HepG2 (cell line): ENCODE data around the gene CA11. TPM values are rescaled to one million over a fixed set of nuclear protein-coding genes. Genes with fewer than 3 reads are reported as not detected.

ENCODE experiments used
- ARNT ChIP-seq: fragments of 450-650 bp; IDR thresholded peaks from 2 replicates; pipeline ENCODE4 v1.6.1; 2017
- ARNTL ChIP-seq: sonication (generic); formaldehyde crosslinking; IDR thresholded peaks from 2 replicates; pipeline ENCODE4 v1.4.0; 2020; ENCODE audit warnings: mild to moderate bottlenecking, missing genetic modification reagents
- ATF7-NPFF ChIP-seq: sonication (generic); formaldehyde crosslinking; IDR thresholded peaks from 2 replicates; pipeline ENCODE4 v1.8.1; 2023; ENCODE audit warnings: mild to moderate bottlenecking, low read depth, missing genetic modification reagents, moderate library complexity
- DMAP1 ChIP-seq: IDR thresholded peaks from 2 replicates; pipeline ENCODE4 v1.6.1; 2016
- FOXO1 ChIP-seq: sonication (generic); formaldehyde crosslinking; IDR thresholded peaks from 2 replicates; pipeline ENCODE4 v1.4.0; 2020; ENCODE audit warnings: missing genetic modification reagents
- HNRNPL ChIP-seq: fragments of 200-400 bp; formaldehyde crosslinking; IDR thresholded peaks from 2 replicates; pipeline ENCODE4 v1.6.1; 2017; ENCODE audit warnings: mild to moderate bottlenecking, low read depth, low read length
- JUND ChIP-seq: sonication (generic); formaldehyde crosslinking; IDR thresholded peaks from 2 replicates; pipeline ENCODE4 v1.8.0; 2022; ENCODE audit warnings: mild to moderate bottlenecking, missing genetic modification reagents
- MEIS2 ChIP-seq: sonication (generic); formaldehyde crosslinking; IDR thresholded peaks from 2 replicates; pipeline ENCODE4 v1.9.0; 2021; ENCODE audit warnings: mild to moderate bottlenecking, missing genetic modification reagents
- MLLT10 ChIP-seq: sonication (generic); formaldehyde crosslinking; IDR thresholded peaks from 2 replicates; pipeline ENCODE4 v1.4.0; 2020; ENCODE audit warnings: missing genetic modification reagents
- POLR2A ChIP-seq, 2 experiments: IDR thresholded peaks; 2 replicates each; pipeline ENCODE4 v1.6.1; 2011; ENCODE audit warnings: low read depth in 2 of 2, low read length in 2 of 2, mild to moderate bottlenecking in 1 of 2, moderate library complexity in 1 of 2; ENCODE audit not compliant: insufficient read depth in 1 of 2
- REST ChIP-seq, 2 experiments: IDR thresholded peaks; 2 replicates each; pipeline ENCODE4 v1.6.1; 2011 to 2012; ENCODE audit warnings: low read length in 2 of 2, borderline replicate concordance in 1 of 2, low read depth in 1 of 2, mild to moderate bottlenecking in 1 of 2, moderate library complexity in 1 of 2
- SOX5 ChIP-seq: IDR thresholded peaks from 2 replicates; pipeline ENCODE4 v1.6.1; 2016; ENCODE audit warnings: borderline replicate concordance
- SP2 ChIP-seq: sonication (generic); formaldehyde crosslinking; IDR thresholded peaks from 2 replicates; pipeline ENCODE4 v1.5.1; 2020; ENCODE audit warnings: mild to moderate bottlenecking, missing genetic modification reagents
- SRSF9 ChIP-seq: fragments of 200-400 bp; formaldehyde crosslinking; IDR thresholded peaks from 2 replicates; pipeline ENCODE4 v1.6.1; 2018; ENCODE audit warnings: borderline replicate concordance, mild to moderate bottlenecking, low read depth, low read length; ENCODE audit not compliant: insufficient read depth, poor library complexity, severe bottlenecking
- ZNF276 ChIP-seq: sonication (generic); formaldehyde crosslinking; IDR thresholded peaks from 2 replicates; pipeline ENCODE4 v1.4.0; 2020; ENCODE audit warnings: mild to moderate bottlenecking, low read depth, missing genetic modification reagents
- ZNF331 ChIP-seq: sonication (generic); formaldehyde crosslinking; IDR thresholded peaks from 2 replicates; pipeline ENCODE4 v1.4.0; 2020; ENCODE audit warnings: missing genetic modification reagents
- ZNF432 ChIP-seq: sonication (generic); formaldehyde crosslinking; IDR thresholded peaks from 2 replicates; pipeline ENCODE4 v1.5.0; 2020; ENCODE audit warnings: missing genetic modification reagents, mild to moderate bottlenecking, borderline replicate concordance
- ZNF512B ChIP-seq: sonication (generic); formaldehyde crosslinking; IDR thresholded peaks from 2 replicates; pipeline ENCODE4 v1.5.1; 2020; ENCODE audit warnings: missing genetic modification reagents, mild to moderate bottlenecking, borderline replicate concordance
- ZNF562 ChIP-seq: sonication (generic); formaldehyde crosslinking; IDR thresholded peaks from 2 replicates; pipeline ENCODE4 v1.8.0; 2022; ENCODE audit warnings: missing genetic modification reagents, borderline replicate concordance
- ZNF883 ChIP-seq: sonication (generic); formaldehyde crosslinking; IDR thresholded peaks from 2 replicates; pipeline ENCODE4 v1.5.1; 2020; ENCODE audit warnings: mild to moderate bottlenecking, missing genetic modification reagents; ENCODE audit errors: not compliant biosample characterization
- polyA plus RNA-seq, 8 experiments: library from polyadenylated mRNA; depleted of rRNA in 3 of 8; stranded (reverse) in 7 of 8; unstranded in 1 of 8; fragments of >200 nt; fragmentation: Illumina TruSeq in 4 of 8; extraction: Trizol in 4 of 8; gene quantifications; 2 replicates each; pipeline versions ENCODE4 v1.2.1 to v1.2.3, GENCODE V29; 2011 to 2016; ENCODE audit warnings: low read depth in 4 of 8, missing spikeins in 1 of 8, mixed read lengths in 1 of 8; ENCODE audit not compliant: insufficient read depth in 1 of 8
- total RNA-seq, 5 experiments: library from RNA; depleted of rRNA; stranded (reverse); fragments of >200 nt; fragmentation: Illumina TruSeq; extraction: Trizol; gene quantifications; 2 replicates each; pipeline ENCODE4 v1.2.3, GENCODE V29; 2016; ENCODE audit warnings: low read depth in 1 of 5

Gene CA11
- total and polyA plus RNA-seq, 2 of the 13 experiments (the other 11 are each of a cell fraction or from before 2014, with no cell fraction given): 0.41 to 0.58 TPM

- no peak for TF ChIP-seq ZNF512B
- peak; percentile 100 for TF ChIP-seq ARNTL (CRISPR knock-in tag)
- peak; percentile 38; the same call in 1 of the 2 replicates for TF ChIP-seq SOX5 (CRISPR knock-in tag)
- no peak for TF ChIP-seq SRSF9
- peak; percentile 80 for TF ChIP-seq ATF7-NPFF (CRISPR knock-in tag)
- no peak for TF ChIP-seq SP2 (CRISPR knock-in tag)
- peak; percentile 33; the same call in 1 of the 2 replicates for TF ChIP-seq ZNF276 (CRISPR knock-in tag)
- peak in 1 of 2 experiments; percentile 10; a peak in 1 of 4 replicates for TF ChIP-seq REST (IDR thresholded peaks at IDR 0.05; ENCODE audit: borderline replicate concordance in 1 of 2, low read depth in 1 of 2, low read length in 2 of 2)
- peak; percentile 57; the same call in 1 of the 2 replicates for TF ChIP-seq MEIS2 (CRISPR knock-in tag)
- TF ChIP-seq JUND (CRISPR knock-in tag): no peak; the same call in 1 of the 2 replicates
- TF ChIP-seq ZNF562 (CRISPR knock-in tag): no peak
- no peak for TF ChIP-seq ARNT
- no peak for TF ChIP-seq MLLT10
- TF ChIP-seq ZNF432: no peak
- TF ChIP-seq FOXO1 (CRISPR knock-in tag): peak; percentile 49
- peak; percentile 61 for TF ChIP-seq DMAP1 (CRISPR knock-in tag)
- peak; percentile 84 to 88 for TF ChIP-seq POLR2A (IDR thresholded peaks at IDR 0.05; ENCODE audit: insufficient read depth in 1 of 2, low read depth in 2 of 2, low read length in 2 of 2)
- no peak for TF ChIP-seq HNRNPL
- TF ChIP-seq ZNF331 (CRISPR knock-in tag): peak; percentile 86
- TF ChIP-seq ZNF883: peak; percentile 30
Observed at GRCh38 chr19:48634424-48635262, 11.3 kb downstream of the CA11 start (continued).
